Jurkat, Clone E6-1 (cell line): Measurements from ENCODE around the gene POLD1.

Experiments
- DNase-seq: peaks from one replicate; pipeline ENCODE4 v3.0.0-alpha.2; 2011; ENCODE audit warnings: low read depth, low spot score
- H3K4me3 ChIP-seq: 2 replicates; pipeline ENCODE4 v1.5.1; 2011; ENCODE audit warnings: mild to moderate bottlenecking, low read length, control low read depth, moderate library complexity

Gene POLD1

GRCh38 chr19:50457300-50457699 is 73.2 kb downstream of the POLD1 start:
- DNase-seq: no peak

DNA sequence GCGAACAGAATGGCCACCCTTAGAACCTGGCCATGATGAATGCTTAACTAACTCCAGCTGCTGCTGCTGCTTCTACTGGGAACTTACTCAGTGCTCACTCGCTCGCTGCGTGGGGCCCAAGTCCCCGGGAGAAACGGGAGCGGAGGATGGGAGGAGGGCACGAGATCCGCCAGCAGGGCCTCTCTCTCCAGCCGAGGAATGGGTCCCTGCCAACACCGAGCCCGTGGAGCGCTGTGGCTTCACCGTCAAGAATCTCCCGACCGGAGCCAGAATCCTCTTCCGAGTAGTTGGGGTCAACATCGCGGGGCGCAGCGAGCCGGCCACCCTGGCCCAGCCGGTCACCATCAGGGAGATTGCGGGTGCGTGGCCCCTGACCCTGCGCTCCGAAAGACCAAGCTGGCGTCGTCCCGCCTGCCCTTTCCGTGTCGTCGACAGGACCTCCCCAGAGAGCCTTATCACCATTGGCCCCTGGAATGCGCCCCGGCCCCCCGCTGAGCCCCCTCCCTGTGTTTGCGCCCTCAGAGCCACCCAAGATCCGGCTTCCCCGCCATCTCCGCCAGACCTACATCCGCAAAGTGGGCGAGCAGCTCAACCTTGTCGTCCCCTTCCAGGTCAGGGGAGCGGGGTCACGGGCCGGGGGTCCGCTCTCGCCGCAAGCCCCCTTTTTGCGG is 74.4 kb downstream of the POLD1 start:
- no peak overlapping the region for H3K4me3 ChIP-seq
- no peak for DNase-seq

More at GRCh38 chr19:50457300-50457699, 73.2 kb downstream of the POLD1 start:
- no peak overlapping the region for H3K4me3 ChIP-seq

DNA sequence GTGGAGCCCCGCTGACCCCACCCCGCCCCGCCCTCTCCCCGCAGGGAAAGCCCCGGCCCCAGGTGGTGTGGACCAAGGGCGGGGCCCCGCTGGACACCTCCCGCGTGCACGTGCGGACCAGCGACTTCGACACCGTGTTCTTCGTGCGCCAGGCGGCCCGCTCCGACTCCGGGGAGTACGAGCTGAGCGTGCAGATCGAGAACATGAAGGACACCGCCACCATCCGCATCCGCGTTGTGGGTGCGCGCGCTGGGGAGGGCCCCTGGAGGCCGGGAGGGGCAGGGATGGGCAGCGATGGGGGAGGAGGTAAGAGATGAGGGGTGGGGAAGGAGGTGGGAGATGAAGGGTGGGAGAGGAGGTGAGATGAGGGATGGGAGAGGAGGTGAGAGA is 74.9 kb downstream of the POLD1 start:
- DNase-seq: no peak
- H3K4me3 ChIP-seq: no peak overlapping the region

DNA sequence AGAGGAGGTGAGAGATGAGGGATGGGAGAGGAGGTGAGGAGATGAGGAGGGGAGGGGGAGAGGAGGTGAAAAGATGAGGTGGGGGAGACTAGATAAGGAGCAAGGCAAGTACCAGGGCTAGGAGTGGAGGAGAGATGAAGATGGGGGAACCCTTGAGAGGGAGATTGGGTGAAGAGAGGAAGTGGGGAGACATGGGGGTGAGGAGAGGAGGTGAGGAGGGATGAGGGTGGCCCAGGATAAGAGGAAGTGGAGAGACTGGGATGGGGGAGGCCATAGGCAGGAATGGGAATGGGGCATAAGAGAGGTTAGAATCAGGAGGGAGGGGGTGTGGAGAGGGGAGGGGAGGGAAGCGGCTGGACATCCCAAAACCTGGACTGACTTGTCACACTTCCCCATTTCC is 75.5 kb downstream of the POLD1 start:
- no peak for DNase-seq
- H3K4me3 ChIP-seq: no peak overlapping the region

GRCh38 chr19:50460161-50460765 is 76.1 kb downstream of the POLD1 start:
- no peak overlapping the region for H3K4me3 ChIP-seq
- no peak for DNase-seq

DNA sequence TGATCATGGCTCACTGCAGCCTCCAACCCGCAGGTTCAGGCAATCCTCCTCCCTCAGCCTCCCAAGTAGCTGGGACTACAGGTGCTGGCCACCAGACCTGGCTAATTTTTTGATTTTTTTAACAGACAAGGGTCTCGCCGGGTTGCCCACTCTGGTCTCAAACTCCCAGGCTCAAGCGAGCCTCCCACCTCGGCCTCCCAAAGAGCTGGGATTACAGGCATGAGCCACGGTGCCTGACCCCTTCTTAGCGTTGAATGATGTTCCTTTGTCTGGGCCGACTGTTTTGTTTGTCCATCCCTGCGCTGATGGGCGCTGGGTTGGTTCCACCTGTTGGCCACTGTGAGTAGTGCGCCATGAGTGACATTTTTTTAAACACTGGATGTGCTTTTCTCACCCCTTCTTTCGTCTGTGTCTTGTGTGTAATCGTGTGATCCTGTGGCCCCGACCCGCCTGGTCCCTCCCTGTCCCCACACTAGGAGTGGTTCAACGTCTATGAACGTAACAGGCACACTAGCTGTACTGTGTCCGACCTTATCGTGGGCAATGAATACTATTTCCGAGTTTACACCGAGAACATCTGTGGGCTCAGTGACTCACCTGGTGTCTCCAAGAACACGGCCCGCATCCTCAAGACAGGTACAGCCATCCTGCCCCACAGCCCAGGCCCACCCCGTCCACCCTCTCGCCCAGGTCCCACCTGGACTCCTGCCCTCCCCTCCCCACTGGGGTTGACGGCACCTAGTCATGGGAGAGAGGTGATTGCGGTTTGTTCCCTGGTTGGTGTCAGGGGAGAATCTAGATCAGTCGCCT is 77.1 kb downstream of the POLD1 start:
- peak; percentile 43 for DNase-seq
- no peak overlapping the region for H3K4me3 ChIP-seq

- DNase-seq: no peak
- no peak overlapping the region for H3K4me3 ChIP-seq
These were observed 78.8 kb downstream of the POLD1 start for GRCh38 chr19:50462970-50463369.

- no peak overlapping the region for H3K4me3 ChIP-seq
- DNase-seq: no peak
These were observed 80.2 kb downstream of the POLD1 start for GRCh38 chr19:50464348-50464747.

DNA sequence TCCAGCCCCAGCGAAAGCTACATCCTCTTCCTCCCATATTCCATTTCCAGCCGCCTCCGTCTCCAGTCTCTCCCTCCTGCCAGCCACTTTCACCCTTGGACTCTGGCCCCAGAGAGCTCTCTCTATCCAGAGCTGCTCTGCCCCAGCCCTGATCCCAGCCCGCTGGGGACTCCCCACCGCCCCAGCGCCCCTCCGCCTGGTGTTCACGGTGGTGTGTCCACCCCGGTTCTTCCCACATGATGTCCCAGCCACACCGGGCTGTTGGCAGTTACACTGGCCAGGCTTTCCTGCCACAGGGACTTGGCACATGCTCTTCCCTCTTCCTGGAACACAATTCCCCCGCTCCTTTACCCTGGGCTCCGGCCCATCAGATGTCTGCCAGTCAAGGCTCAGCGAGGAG is 80.9 kb downstream of the POLD1 start:
- DNase-seq: no peak
- H3K4me3 ChIP-seq: no peak overlapping the region

DNA sequence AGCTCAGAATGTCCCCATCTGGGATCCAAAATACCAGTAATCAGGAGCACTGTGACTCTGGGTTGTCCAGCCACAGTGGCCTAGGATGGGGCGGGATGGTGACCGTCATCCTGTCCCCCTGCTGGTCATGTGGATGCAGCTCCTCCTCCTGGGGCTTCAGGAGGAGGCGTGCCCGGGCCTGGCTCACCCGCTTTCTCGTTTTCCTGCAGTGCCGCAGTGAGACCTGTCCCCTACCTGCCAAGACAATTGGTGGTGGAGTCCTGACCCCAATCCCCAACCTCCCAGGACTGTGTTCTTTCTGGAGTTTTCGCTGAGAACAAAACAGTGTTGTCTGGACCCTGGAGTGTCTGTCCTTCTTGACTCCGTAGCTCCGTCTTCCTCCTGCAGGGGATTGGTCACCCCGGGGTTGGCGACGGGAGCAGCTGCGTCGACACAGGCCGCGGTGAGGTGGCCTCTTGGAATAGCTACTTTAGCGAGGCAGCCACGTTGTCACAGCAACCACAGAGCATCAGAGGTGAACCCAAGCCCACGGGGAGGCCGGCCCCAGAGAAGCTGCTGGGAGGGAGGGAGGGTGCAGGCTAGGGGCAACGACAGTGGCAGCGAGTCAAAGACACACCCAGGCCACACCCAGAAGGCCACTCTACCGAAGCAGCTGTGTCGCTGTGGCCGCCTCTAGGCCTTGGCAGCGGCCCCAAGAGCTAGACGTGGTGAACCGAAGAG is 82.0 kb downstream of the POLD1 start:
- H3K4me3 ChIP-seq: no peak overlapping the region
- no peak for DNase-seq

GRCh38 chr19:50466706-50467039 is 82.5 kb downstream of the POLD1 start:
- no peak overlapping the region for H3K4me3 ChIP-seq

DNA sequence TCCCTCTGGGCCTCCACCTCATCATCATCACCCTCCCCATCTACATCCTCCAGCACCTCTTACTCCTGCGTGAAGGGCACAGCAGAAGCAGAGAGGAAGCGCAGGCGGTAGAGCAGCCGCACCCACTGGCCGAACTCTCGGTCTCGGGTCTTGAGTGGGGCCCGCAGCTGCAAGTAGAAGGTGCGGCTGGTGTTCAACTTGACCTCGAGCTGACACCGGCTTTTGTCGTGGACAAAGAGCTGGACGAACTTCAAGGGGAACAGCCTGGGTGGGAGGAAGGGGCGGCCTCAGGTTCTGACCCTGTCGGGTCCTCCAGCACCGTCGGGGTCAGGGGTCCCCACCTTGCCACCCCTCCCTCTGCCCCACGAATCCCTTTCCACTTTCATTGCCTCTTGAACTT is 83.4 kb downstream of the POLD1 start:
- no peak overlapping the region for H3K4me3 ChIP-seq
- no peak for DNase-seq

More at GRCh38 chr19:50466706-50467039, 82.5 kb downstream of the POLD1 start:
- no peak for DNase-seq
